HG02678 (cell line): Measurements from ENCODE around the gene MUC22.
"Not testable (repeated sequence)": the region's sequence is repeated elsewhere in the genome, so short reads cannot be mapped to it uniquely, and the experiment has no call there.

Experiments
- ATAC-seq: cut with Tn5 transposase; IDR thresholded peaks from one replicate; pipeline ENCODE4 v1.9.1; 2021; ENCODE audit warnings: mild to moderate bottlenecking, moderate library complexity; ENCODE audit not compliant: unreplicated experiment

MUC22 gene

DNA sequence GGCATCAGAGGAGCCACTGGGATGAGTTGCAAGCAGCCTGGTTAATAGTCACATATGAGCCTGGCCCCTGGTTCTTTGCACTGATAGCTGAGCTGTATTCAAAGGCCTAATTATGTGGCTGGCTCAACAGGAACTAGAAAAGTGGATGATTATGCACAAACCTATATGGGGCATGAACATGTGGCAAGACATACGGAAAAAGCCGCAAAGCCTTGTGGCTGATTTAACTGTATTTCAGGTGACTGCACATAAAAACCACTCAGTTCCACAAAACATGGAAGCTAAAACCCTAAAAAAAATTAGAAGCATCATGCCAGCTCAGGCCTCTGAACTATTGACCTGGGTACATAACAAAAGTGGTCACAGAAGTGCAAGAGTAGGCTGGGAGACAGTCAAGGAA is 13.0 kb upstream of the MUC22 start:
- ATAC-seq, result no peak

DNA sequence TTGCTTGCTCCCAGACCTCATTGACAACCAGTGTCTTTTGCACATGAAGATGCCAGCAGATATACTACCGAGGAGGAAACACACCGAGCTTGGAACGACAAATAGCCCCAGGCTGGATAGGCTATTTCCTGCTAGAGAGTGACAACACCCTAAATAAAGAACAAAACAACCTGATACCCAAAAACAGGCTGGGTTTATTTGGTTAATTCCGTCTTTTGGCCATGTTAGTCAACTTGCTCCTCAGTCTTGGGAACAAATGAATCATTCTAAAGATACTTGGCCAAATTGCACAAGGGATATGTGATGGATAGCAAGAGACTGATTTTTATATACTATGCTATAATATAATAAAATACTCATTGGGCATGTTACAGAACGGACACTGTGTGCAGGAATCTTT is 11.5 kb upstream of the MUC22 start:
- ATAC-seq, result no peak

DNA sequence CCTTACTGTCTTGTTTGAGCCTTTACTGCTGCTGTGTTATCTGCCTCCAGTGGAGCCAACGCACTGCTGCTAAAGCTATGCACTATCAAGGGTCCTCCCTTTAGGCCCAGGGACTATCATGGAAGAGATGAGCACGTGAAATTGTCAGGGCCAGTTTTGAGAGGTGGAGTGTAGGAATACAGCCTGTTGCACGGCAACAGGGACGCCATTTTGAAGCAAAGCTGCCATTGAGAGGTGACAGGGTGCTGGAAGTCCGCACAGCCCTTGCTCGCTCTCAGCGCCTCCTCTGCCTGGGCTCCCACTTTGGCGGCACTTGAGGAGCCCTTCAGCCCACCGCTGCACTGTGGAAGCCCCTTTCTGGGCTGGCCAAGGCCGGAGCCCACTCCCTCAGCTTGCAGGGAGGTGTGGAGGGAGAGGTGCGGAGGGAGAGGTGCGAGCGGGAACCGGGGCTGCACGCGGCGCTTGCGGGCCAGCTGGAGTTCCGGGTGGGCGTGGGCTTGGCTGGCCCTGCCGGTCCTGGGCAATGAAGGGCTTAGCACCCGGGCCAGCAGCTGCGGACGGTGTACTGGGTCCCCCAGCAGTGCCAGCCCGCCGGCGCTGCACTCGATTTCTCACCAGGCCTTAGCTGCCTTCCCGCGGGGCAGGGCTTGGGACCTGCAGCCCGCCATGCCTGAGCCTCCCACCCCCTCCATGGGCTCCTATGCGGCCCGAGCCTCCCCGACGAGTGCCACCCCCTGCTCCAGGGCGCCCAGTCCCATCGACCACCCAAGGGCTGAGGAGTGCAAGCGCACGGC is 10.0 kb upstream of the MUC22 start:
- not testable (repeated sequence) for ATAC-seq

DNA sequence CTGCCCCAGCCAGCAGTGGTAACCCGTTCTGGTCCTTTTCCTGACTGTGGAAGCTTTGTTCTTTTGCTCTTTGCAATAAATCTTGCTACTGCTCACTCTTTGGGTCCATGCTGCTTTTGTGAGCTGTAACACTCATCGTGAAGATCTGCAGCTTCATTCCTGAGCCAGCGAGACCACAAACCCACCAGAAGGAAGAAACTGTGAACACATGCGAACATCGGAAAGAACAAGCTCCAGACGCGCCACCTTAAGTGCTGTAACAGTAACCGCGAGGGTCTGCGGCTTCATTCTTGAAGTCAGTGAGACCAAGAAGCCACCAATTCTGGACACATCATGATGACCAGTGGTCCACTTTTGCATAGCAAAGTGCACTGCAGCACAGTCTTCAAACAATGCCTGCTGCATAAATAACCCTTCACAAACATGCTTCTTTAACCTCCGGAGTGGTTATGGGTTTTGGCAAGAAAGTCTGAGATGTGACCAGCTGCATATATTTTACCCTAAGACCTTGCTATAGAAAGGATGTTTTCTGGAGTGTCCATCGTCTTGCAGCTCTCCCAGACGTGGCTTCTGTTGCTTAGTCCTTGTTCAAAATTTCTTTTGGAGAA is 8.9 kb upstream of the MUC22 start:
- no peak for ATAC-seq

DNA sequence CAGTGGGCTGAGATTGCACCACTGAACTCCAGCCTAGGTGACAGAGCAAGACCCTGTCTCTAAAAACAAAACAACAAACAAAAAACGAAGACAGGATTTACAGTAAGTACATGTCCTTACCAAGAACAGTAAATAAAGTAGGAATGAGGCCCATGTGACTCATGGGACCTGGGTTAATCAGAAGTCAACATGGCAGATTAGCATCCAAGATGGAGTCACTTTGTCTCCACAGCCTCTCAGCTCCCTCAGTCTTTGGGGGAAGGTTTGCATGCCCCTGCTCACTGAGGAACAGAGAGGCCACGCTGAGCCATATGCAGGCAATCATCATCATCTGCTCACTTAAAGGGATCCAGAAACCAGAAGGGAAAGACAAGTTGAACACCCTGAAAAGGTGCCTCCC is 7.8 kb upstream of the MUC22 start:
- no peak for ATAC-seq

DNA sequence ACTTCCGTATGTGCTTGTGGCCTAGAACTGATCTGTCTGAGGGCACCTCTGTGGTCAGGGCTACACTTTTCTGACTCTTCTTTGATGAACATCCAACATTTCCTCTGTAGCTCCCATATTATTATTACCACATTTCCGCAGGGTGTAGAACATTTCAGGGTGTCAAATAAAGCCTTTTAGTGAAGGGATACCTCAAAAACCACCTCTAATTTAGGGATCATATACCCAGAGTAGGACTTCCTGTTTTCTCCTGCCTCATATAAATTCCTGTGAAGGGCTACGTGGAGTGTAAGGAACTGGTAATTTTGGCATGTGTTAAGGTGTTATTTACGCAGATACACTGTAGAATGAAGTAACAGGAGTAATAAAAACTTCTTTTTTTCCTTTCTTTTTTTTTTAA is 5.5 kb upstream of the MUC22 start:
- no peak for ATAC-seq

DNA sequence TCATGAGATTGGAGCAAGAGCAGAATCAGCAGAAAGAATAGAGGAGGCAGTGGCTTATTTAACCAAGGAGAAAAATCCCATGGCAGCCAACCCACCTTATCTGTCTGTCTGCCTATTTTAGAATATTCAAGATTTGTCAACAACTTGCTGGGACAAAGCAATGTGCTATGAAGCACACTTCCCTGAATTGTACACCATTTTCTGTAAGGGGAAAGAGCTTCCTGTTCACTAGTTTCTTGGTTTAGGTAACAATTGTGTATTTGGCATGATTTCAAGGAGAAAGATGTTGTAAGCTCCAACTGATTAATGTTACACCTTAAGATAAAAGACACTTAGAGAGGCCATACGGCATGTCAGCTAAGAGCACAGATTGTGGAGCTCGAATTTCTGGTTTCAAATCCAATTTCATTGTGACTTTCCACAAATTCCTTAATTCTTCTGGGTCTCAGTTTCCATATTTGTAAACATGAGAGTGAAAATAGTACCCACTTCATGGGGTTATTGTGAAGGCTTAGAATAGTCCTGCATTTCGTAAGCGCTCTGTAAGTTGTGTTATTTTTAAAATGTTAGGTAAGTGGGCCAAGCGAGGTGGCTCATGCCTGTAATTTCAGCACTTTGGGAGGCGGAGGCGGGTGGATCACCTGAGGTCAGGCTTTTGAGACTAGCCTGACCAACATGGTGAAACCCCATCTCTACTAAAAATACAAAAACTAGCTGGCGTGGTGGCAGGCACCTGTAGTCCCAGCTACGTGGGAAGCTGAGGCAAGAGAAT is 4.8 kb upstream of the MUC22 start:
- no peak for ATAC-seq

DNA sequence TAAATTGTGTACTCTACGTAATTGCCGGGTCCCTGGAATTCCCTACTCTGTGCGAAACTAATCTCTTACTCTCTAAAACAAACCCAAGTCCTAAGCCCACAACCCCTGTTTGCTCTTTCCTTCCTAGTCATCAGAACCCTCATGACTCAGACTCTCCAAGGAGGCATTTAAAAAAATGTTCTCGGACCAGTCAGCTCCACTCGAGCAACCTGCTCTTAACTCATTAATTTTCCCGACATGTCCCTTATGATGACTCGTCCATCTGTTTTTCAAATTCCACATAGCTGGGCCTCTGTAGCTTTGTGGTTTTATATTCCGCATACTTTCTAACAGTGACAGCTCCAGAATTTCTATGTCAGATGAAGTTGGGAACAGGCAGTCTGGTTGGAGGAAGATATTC is 2.6 kb upstream of the MUC22 start:
- ATAC-seq, result no peak

DNA sequence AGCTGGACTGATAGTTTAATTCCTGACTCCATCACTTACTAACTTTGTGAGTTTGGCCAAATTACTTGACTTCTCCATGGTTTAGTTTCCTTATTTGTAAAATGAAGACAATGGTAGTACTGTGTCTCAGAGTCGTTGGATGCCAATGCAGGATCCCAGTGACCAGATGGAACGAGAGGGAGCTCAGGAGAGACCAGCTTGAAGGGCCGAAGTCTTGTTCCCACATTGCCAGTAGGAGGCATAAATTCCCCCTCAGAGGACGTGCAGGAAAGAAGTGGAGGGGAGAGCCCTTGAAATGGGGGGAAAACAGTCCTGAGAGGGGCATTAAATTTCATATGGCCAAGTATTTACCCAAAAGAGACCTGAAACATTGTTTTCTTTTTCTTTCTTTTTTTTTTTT is 2.1 kb upstream of the MUC22 start:
- ATAC-seq, result no peak

DNA sequence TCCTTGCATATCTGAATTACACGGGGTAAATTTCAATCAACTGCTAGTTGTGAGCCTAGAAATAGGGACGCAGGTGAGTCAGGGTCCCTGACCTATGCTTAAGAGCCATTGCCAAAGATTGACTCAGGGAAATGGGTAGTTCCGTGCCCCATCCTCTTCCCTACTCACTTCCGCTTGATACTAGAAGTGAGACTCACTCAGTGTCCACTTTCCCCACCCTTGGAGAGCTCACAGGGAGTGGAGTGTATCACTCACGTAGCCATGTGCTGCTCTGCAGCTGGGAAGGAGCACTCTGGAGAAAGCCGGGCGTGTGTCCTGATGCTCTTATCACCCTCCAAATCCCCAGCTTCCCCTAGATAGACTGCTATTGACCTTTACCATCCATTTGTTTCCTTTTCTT is 543 bp upstream of the MUC22 start:
- ATAC-seq, result no peak

DNA sequence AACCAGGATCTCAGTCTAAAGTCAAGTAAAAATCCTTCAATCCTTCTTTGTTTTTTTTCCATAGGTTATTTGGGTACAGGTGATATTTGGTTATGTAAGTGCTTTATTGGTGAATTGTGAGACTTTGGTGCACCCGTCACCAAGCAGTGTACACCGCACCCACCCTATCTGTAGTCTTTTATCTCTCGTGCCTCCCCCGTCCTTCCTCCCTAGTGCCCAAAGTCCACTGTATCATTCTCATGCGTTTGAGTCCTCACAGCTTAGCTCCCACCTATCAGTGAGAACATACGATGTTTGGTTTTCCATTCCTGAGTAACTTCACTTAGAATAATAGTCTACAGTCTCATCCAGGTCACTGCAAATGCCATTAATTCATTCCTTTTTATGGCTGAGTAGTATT is 879 bp downstream of the MUC22 start:
- no peak for ATAC-seq

DNA sequence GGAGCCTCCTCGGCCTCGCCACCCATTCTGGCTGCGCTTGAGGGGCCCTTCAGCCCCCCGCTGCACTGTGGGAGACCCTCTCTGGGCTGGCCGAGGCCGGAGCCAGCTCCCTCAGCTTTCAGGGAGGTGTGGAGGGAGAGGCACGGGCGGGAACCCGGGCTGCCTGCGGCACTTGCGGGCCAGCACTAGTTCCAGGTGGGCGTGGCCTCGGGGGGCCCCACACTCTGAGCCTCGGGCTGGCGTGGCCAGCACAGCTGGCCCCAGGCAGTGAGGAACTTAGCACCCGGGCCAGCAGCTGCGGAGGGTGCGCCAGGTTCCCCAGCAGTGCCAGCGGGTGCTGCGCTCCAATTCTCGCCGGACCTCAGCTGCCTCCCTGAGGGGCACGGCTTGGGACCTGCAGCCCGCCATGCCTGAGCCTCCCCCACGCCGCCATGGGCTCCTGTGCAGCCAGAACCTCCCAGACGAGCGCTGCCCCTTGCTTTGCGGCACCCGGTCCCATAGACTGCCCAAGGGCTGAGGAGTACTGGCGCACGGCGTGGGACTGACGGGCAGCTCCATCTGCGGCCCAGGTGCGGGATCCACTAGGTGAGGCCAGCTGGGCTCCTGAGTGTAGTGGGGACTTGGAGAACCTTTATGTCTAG is 6.5 kb downstream of the MUC22 start:
- no peak for ATAC-seq

DNA sequence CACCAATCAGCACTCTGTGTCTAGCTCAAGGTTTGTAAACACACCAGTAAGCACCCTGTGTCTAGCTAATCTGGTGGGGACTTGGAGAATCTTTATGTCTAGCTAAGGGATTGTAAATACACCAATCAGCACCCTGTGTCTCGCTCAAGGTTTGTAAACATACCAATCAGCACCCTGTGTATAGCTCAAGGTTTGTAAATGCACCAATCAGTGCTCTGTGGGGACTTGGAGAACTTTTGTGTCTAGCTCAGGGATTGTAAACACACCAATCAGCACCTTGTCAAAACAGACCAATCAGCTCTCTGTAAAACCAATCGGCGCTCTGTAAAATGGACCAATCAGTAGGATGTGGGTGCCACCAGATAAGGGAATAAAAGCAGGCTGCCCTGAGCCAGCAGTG is 7.2 kb downstream of the MUC22 start:
- not testable (repeated sequence) for ATAC-seq

DNA sequence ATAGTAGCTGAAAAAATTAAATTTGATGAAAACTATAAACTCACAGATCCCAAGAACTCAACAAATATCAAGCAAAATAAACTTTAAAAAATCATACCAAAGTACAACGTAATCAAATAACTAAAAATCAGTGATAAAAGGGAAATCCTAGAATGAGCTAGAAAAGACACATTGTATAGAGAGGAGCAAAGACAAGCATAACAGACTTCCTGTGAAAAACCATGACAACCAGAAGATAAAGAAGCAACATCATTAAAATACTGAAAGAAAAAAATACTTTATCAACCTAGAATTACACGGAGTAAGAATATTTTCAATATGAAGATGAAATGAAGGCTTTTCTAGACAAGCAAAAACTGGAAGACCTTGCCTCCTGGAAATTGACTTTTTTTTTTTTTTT is 9.8 kb downstream of the MUC22 start:
- ATAC-seq, result no peak

DNA sequence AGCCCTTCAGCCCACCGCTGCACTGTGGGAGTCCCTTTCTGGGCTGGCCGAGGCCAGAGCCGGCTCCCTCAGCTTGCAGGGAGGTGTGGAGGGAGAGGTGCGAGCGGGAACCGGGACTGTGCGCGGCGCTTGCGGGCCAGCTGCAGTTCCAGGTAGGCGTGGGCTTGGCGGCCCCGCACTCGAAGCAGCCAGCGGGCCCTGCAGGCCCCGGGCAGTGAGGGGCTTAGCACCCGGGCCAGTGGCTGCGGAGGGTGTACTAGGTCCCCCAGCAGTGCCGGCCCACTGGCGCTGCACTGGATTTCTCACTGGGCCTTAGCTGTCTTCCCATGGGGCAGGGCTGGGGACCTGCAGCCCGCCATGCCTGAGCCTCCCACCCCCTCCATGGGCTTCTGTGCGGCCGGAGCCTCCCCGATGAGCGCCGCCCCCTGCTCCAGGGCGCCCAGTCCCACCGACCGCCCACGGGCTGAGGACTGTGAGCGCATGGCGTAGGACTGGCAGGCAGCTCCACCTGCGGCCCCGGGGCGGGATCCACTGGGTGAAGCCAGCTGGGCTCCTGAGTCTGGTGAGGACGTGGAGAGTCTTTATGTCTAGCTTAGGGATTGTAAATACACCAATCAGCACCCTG is 10.5 kb downstream of the MUC22 start:
- not testable (repeated sequence) for ATAC-seq

DNA sequence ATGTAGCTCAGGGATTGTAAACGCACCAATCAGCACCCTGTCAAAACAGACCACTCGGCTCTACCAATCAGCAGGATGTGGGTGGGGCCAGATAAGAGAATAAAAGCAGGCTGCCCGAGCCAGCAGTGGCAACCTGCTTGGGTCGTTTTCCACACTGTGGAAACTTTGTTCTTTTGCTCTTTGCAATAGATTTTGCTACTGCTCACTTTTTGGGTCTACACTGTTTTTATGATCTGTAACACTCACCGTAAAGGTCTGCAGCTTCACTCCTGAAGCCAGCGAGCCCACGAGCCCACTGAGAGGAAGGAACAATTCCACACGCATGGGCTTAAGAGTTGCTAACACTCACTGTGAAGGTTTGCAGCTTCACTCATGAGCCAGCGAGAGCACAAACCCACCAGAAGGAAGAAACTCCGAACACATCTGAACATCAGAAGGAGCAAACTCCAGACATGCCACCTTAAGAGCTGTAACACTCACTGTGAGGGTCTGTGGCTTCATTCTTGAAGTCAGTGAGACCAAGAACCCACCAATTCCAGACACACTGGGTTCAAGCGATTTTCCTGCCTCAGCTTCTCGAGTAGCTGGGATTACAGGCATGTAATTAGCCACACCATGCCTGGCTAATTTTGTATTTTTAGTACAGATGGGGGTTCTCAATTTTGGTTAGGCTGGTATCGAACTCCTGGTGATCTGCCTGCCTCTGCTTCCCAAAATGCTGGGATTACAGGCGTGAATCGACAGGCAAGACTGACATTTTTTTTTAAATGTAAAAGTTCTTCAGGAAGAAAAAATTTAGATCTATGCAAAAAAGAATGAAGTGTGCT is 11.6 kb downstream of the MUC22 start:
- ATAC-seq, result not testable (repeated sequence)

DNA sequence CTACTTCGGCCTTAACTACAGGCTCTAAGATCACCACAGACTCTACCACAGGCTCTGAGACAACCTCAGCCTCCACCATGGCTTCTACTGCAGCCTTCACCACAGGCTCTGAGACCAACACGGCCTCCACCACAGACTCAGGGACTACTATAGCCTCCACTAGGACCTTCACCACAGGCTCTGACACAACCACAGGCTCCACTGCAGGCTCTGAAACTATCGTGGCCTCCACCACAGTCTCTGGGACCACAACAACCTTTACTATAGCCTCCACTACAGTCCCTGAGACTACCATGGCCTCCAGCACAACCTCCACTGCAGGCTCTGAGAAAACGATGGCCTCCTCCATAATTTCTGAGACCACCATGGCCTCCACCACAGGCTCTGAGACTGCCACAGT is 15.3 kb downstream of the MUC22 start:
- no peak for ATAC-seq

DNA sequence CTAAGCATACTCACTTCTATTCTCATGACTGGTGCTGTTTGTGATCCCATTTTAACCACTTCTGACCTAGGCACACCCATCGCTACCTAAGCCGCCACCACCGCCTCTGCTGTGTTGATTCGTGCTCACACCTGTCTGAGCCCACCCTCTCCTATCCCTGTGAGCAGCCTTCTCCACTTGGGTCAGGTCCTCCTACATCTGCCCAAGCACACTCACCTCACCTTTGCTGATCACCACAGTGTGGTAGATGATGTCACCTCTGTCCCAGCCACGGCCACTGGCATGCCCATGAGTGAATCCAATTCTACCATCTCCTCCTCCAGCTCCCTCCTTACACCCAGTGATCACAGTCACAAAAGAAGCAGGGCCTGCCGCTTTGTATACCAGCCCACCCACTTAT is 20.8 kb downstream of the MUC22 start:
- no peak for ATAC-seq

DNA sequence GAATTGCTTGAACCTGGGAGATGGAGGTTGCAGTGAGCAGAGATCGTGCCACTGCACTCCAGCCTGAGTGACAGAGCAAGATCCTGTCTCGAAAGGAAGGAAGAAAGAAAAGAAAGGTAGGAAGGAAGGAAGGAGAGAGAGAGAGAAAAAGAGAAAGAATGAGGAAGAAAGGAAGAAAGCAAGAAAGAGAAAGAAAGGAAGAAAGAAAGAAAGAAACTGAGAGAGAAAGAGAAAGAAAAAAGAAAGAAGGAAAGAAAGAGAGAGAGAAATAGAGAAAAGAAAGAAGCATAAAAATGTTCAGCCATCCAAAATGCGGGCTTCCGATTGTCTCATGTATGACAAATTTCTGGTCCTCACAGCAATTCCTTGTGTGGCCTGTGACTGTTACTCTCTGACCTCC is 22.8 kb downstream of the MUC22 start:
- no peak for ATAC-seq

DNA sequence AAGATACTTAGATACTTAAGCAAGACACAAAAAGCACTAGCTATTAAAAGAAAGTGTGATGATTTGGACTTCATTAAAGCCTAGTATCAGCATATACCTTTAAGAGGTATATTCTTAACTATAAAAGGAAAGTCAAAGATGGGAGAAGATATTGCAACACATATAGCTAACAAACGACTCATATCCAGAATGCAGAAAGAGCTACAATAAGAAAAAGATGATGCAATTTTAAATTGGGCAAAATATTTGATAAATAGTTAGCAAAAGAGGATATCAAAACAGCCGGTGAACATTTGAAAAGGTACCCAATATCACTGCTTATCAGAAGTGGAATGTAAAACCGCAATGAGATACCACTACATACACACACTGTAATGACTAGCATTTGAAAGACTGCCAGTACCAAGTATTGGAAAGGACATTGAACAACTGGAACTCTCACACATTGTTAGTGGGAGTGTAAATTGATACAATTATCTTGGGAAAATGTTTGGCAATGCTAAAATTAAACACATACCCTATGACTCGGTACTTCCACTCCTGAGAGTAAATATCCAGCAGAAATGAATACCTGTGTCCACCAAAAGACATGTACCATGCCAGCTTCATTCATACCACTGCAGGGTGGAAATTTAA is 25.7 kb downstream of the MUC22 start:
- ATAC-seq, result no peak
